HG02678 (cell line): ENCODE data around the gene AHRR.
"Not testable (repeated sequence)": the region's sequence is repeated elsewhere in the genome, so short reads cannot be mapped to it uniquely, and the experiment has no call there.

Experiments
- ATAC-seq: cut with Tn5 transposase; IDR thresholded peaks from one replicate; pipeline ENCODE4 v1.9.1; 2021; ENCODE audit warnings: mild to moderate bottlenecking, moderate library complexity; ENCODE audit not compliant: unreplicated experiment

Gene AHRR

GRCh38 chr5:470961-471749, 149.6 kb downstream of the AHRR start:
- no peak for ATAC-seq

- no peak for ATAC-seq
Observed at GRCh38 chr5:471750-472058, 150.2 kb downstream of the AHRR start.

GRCh38 chr5:472076-472655, 150.7 kb downstream of the AHRR start:
- ATAC-seq, result peak; percentile 21

GRCh38 chr5:472656-473550, 151.4 kb downstream of the AHRR start:
- peak; percentile 71 for ATAC-seq

GRCh38 chr5:473551-474192, 152.2 kb downstream of the AHRR start:
- ATAC-seq, result peak; percentile 26

- not testable (repeated sequence) for ATAC-seq
Observed at GRCh38 chr5:474232-474839, 152.8 kb downstream of the AHRR start.

GRCh38 chr5:474840-475661, 153.5 kb downstream of the AHRR start:
- no peak for ATAC-seq

GRCh38 chr5:475704-476101, 154.2 kb downstream of the AHRR start:
- no peak for ATAC-seq

- no peak for ATAC-seq
Observed at GRCh38 chr5:476102-476813, 154.7 kb downstream of the AHRR start.

GRCh38 chr5:476814-477175, 155.3 kb downstream of the AHRR start:
- no peak for ATAC-seq

- no peak for ATAC-seq
Observed at GRCh38 chr5:477247-477646, 155.7 kb downstream of the AHRR start.

- ATAC-seq, result no peak
Observed at GRCh38 chr5:477871-478270, 156.4 kb downstream of the AHRR start.

- ATAC-seq, result no peak
Observed at GRCh38 chr5:478369-478981, 157.0 kb downstream of the AHRR start.

GRCh38 chr5:478982-479535, 157.5 kb downstream of the AHRR start:
- no peak for ATAC-seq

GRCh38 chr5:479566-480319, 158.2 kb downstream of the AHRR start:
- ATAC-seq, result no peak

- ATAC-seq, result no peak
Observed at GRCh38 chr5:481347-481746, 159.8 kb downstream of the AHRR start.

GRCh38 chr5:482021-482420, 160.5 kb downstream of the AHRR start:
- no peak for ATAC-seq

GRCh38 chr5:482506-482905, 161.0 kb downstream of the AHRR start:
- no peak for ATAC-seq
